Neural cell (in vitro differentiated cells): ENCODE data around the gene SPOP. TPM values are rescaled to one million over a fixed set of nuclear protein-coding genes. Genes with fewer than 3 reads are reported as not detected.

Experiments
- H2AFZ ChIP-seq: fragments of 200-600, 300-800 bp; sonication (generic), shearing (Covaris generic); 2 replicates; pipeline ENCODE4 v1.6.0; 2014; ENCODE audit warnings: low read depth, mild to moderate bottlenecking, antibody characterized with exemption, low read length, moderate library complexity
- H3F3A ChIP-seq: fragments of 200-600 bp; shearing (Covaris generic); 2 replicates; pipeline ENCODE4 v1.6.1; 2016; ENCODE audit warnings: mild to moderate bottlenecking, moderate library complexity, mixed read lengths, antibody characterized with exemption, low read length; ENCODE audit not compliant: insufficient read depth, poor library complexity, severe bottlenecking
- H3K27ac ChIP-seq: fragments of 200-600, 300-800 bp; sonication (generic), shearing (Covaris generic); 2 replicates; pipeline ENCODE4 v1.5.1; 2014; ENCODE audit warnings: mild to moderate bottlenecking, low read length, moderate library complexity
- H3K27me3 ChIP-seq: fragments of 300-800, 200-600 bp; sonication (generic), shearing (Covaris generic); 2 replicates; pipeline ENCODE4 v1.6.0; 2014; ENCODE audit warnings: mild to moderate bottlenecking, low read depth, low read length, moderate library complexity; ENCODE audit not compliant: insufficient read depth
- H3K36me3 ChIP-seq: fragments of 300-800, 200-600 bp; sonication (generic), shearing (Covaris generic); 2 replicates; pipeline ENCODE4 v1.5.1; 2014; ENCODE audit warnings: mild to moderate bottlenecking, antibody characterized with exemption, low read length, moderate library complexity; ENCODE audit not compliant: insufficient read depth
- H3K4me2 ChIP-seq: fragments of 300-800, 200-600 bp; sonication (generic), shearing (Covaris generic); 2 replicates; pipeline ENCODE4 v1.6.0; 2014; ENCODE audit warnings: mild to moderate bottlenecking, low read length
- H3K4me3 ChIP-seq: fragments of 300-800, 200-600 bp; sonication (generic), shearing (Covaris generic); 2 replicates; pipeline ENCODE4 v1.5.1; 2014; ENCODE audit warnings: mild to moderate bottlenecking, low read length, moderate library complexity
- H3K79me2 ChIP-seq: fragments of 200-600 bp; shearing (Covaris generic); replicated peaks from 2 replicates; pipeline ENCODE4 v1.6.0; 2014; ENCODE audit warnings: mild to moderate bottlenecking, low read length, moderate library complexity; ENCODE audit not compliant: insufficient read depth
- H3K9ac ChIP-seq: fragments of 300-800, 200-600 bp; sonication (generic), shearing (Covaris generic); 2 replicates; pipeline ENCODE4 v1.6.1; 2016; ENCODE audit warnings: mild to moderate bottlenecking, low read length, mixed read lengths
- H3K9me2 ChIP-seq: fragments of 200-600 bp; shearing (Covaris generic); 2 replicates; pipeline ENCODE4 v1.6.1; 2016; ENCODE audit warnings: mild to moderate bottlenecking, low read length, mixed read lengths; ENCODE audit not compliant: insufficient read depth
- H3K9me3 ChIP-seq: fragments of 200-600, 300-800 bp; sonication (generic), shearing (Covaris generic); 2 replicates; pipeline ENCODE4 v1.6.1; 2016; ENCODE audit warnings: mild to moderate bottlenecking, mixed run types, low read length, moderate library complexity, mixed read lengths
- H4K20me1 ChIP-seq: fragments of 200-600 bp; shearing (Covaris generic); 2 replicates; pipeline ENCODE4 v1.6.1; 2016; ENCODE audit warnings: mild to moderate bottlenecking, mixed run types; ENCODE audit not compliant: insufficient read depth
- EZH2 ChIP-seq: fragments of 200-600, 300-800 bp; shearing (Covaris generic), sonication (generic); IDR thresholded peaks from 2 replicates; pipeline ENCODE4 v1.6.1; 2014; ENCODE audit warnings: antibody characterized with exemption, low read length, borderline replicate concordance, mild to moderate bottlenecking; ENCODE audit not compliant: insufficient read depth, poor library complexity, severe bottlenecking
- polyA plus RNA-seq: library from polyadenylated mRNA; depleted of rRNA; stranded (reverse); fragments of >200 nt; gene quantifications from 2 replicates; pipeline ENCODE4 v1.2.3, GENCODE V29; 2014
- TF ChIP-seq, protein P1 (sequence below): fragments of 450-650 bp; IDR thresholded peaks from 2 replicates; pipeline ENCODE4 v1.5.1; 2014; ENCODE audit warnings: antibody characterized with exemption, mild to moderate bottlenecking, moderate library complexity; ENCODE audit not compliant: poor library complexity, severe bottlenecking
- TF ChIP-seq, protein P2 (sequence below): IDR thresholded peaks from 2 replicates; pipeline ENCODE4 v1.6.1; 2012; ENCODE audit warnings: borderline replicate concordance

Gene SPOP
- polyA plus RNA-seq, 1 donor from 2014 or later = 71.9 TPM

DNA sequence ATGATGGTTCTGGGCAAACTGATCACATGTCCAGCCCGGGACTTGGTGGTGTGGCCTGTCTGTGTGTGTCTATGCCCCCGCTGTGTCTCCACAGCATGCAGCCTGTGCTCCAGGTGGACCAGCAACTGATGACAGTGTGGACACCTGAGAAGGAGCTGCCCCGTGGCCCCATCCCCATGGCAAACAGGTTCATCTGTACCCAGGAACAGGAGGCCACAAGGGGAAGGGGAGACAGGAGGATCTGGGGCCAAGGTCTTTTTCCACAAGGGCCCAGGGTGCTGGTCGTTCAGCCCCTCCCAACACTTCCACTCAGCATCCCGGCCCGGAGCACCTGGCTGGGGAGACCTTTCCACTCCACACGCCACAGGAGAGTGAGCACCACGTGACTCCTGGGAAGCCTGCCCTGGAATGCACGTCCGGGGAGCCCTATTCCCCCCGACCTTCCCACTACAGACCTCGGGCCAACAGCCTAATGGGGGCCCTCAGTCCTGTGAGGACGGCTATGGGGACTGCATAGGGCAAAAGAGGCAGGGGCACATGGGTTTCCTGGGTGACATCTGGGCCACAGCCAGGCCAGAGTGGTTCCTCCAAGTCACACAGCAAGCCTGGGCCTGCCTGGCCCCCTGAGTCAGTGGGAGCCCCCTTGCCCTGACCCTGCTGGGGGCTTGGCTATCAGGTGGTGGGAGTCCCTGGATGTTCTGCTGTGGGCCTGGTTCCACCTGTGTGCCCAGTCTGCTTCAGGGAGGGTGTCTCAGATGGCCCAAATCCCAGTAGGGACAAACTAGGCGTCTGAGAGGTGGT lies 123.0 kb downstream of the SPOP start:
- Histone ChIP-seq H3K79me2 (no peaks in the 10 kb centered on the region), H2AFZ (no peak overlapping the region), H3K4me3 (no peak overlapping the region), H3K9me3 (no peaks in the 10 kb centered on the region), H3K27me3 (no peaks in the 10 kb centered on the region), H3K4me2 (no peak overlapping the region), H4K20me1 (no peaks in the 10 kb centered on the region), H3K27ac (no peak overlapping the region), H3F3A (no peaks in the 10 kb centered on the region), H3K36me3 (no peaks in the 10 kb centered on the region), H3K9me2 (no peaks in the 10 kb centered on the region), H3K9ac (no peak overlapping the region)
- TF ChIP-seq, protein P1, sequence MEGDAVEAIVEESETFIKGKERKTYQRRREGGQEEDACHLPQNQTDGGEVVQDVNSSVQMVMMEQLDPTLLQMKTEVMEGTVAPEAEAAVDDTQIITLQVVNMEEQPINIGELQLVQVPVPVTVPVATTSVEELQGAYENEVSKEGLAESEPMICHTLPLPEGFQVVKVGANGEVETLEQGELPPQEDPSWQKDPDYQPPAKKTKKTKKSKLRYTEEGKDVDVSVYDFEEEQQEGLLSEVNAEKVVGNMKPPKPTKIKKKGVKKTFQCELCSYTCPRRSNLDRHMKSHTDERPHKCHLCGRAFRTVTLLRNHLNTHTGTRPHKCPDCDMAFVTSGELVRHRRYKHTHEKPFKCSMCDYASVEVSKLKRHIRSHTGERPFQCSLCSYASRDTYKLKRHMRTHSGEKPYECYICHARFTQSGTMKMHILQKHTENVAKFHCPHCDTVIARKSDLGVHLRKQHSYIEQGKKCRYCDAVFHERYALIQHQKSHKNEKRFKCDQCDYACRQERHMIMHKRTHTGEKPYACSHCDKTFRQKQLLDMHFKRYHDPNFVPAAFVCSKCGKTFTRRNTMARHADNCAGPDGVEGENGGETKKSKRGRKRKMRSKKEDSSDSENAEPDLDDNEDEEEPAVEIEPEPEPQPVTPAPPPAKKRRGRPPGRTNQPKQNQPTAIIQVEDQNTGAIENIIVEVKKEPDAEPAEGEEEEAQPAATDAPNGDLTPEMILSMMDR = no peak
- TF ChIP-seq EZH2 = no peak
- TF ChIP-seq, protein P2, sequence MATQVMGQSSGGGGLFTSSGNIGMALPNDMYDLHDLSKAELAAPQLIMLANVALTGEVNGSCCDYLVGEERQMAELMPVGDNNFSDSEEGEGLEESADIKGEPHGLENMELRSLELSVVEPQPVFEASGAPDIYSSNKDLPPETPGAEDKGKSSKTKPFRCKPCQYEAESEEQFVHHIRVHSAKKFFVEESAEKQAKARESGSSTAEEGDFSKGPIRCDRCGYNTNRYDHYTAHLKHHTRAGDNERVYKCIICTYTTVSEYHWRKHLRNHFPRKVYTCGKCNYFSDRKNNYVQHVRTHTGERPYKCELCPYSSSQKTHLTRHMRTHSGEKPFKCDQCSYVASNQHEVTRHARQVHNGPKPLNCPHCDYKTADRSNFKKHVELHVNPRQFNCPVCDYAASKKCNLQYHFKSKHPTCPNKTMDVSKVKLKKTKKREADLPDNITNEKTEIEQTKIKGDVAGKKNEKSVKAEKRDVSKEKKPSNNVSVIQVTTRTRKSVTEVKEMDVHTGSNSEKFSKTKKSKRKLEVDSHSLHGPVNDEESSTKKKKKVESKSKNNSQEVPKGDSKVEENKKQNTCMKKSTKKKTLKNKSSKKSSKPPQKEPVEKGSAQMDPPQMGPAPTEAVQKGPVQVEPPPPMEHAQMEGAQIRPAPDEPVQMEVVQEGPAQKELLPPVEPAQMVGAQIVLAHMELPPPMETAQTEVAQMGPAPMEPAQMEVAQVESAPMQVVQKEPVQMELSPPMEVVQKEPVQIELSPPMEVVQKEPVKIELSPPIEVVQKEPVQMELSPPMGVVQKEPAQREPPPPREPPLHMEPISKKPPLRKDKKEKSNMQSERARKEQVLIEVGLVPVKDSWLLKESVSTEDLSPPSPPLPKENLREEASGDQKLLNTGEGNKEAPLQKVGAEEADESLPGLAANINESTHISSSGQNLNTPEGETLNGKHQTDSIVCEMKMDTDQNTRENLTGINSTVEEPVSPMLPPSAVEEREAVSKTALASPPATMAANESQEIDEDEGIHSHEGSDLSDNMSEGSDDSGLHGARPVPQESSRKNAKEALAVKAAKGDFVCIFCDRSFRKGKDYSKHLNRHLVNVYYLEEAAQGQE = no peak

DNA sequence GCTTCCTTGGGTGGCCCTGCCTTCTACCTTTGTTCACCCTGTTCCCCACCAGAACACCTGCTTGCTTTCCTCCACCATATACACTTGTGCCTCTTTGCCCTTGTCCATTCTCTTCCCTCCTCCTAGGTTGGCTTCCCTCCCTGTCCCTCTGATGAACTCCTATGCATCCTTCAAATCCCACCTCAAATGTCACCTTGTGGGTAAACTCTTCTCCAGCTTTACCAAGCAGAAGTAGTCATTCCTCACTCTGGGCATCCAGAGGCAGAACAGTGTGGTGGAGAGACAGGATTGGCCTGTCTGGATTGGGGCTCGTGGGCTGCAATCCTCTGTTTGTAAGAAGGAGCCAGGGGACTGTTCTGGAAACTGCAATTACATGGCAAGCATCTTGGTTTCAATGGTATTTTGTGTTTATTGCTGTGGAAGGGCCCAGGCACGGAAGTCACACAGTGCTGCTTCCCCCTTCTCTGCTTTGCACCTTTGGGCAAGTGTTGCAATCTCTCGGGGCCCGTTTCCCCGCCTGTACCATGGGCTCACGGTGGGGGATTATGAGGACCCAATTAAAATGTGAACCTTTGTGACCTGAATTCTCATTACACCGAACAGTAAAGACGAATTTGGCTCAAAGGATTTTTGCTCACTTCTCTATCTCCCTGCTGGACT lies 124.1 kb downstream of the SPOP start:
- Histone ChIP-seq H3K36me3 (no peaks in the 10 kb centered on the region), H3K9me2 (no peaks in the 10 kb centered on the region), H3K4me2 (no peak overlapping the region), H3F3A (no peaks in the 10 kb centered on the region), H4K20me1 (no peaks in the 10 kb centered on the region), H2AFZ (no peak overlapping the region), H3K27me3 (no peaks in the 10 kb centered on the region), H3K9ac (no peak overlapping the region), H3K4me3 (no peak overlapping the region), H3K27ac (no peak overlapping the region), H3K79me2 (no peaks in the 10 kb centered on the region), H3K9me3 (no peaks in the 10 kb centered on the region)
- no peak for TF ChIP-seq EZH2
- TF ChIP-seq, protein P2 = no peak
